Inflammatory macrophage (primary cell): ENCODE measurements around the gene PSKH1.
A peak's percentile ranks its signal among the peaks of the same experiment; 100 is the strongest.

Experiments
- DNase-seq, 2 donors: peaks; one replicate each; pipeline ENCODE4 v3.0.0-alpha.2; 2020 to 2022

Gene PSKH1

DNA sequence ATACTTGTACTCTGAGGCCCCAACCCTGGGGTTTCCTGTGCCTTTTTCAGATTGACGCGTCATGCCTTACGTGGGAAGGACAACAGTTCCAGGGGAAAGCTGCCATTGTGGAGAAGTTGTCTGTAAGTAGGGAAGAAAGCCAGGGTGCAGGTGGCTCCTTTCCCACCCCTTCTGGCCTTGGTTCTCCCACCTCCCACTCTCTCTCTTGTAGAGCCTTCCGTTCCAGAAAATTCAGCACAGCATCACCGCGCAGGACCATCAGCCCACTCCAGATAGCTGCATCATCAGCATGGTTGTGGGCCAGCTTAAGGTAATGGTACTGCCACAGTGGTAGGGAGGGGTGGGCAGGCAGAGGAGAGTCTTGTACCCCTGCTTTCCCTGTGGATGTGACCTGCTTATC is 24.8 kb upstream of the PSKH1 start:
- DNase-seq: no peak

DNA sequence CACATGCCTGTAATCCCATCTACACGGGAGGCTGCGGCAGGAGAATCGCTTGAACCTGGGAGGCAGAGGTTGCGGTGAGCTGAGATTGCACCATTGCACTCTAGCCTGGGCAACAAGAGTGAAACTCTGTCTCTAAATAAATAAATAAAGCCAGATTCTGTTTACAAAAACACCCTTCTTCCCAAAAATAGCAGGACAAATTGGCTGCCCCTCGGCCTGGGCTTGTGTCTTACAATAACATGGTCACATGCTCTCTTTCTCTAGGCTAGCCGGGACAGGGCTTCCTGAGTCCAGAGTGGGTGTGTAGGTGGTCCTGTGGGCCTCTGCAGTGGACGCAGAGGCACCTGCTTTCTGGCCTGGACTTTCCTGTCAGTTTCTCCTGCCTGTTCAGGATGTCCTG is 23.4 kb upstream of the PSKH1 start:
- no peak for DNase-seq

DNA sequence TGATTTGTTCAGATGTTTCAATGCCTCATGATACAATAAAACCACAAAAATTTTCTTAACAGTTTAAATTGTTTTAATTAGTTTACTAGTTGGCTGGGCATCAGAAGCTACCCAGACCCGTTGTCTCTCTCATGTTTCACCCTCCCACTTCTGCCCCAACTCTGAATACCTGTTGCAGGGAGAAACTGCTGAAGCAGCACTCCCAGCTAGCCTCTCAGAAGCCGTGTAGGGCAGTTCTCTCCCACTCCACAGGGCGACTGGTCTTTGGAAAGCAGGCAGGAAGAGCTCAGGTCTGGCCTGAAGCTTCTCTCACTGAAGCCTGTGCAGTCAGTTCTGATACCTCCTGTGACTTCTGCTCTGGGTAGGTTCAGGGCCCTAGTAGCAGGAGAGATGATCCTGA is 21.8 kb upstream of the PSKH1 start:
- no peak for DNase-seq

GRCh38 chr16:67872131-67872630 is 20.9 kb upstream of the PSKH1 start:
- peak in 1 of 2 donors; percentile 2 for DNase-seq

DNA sequence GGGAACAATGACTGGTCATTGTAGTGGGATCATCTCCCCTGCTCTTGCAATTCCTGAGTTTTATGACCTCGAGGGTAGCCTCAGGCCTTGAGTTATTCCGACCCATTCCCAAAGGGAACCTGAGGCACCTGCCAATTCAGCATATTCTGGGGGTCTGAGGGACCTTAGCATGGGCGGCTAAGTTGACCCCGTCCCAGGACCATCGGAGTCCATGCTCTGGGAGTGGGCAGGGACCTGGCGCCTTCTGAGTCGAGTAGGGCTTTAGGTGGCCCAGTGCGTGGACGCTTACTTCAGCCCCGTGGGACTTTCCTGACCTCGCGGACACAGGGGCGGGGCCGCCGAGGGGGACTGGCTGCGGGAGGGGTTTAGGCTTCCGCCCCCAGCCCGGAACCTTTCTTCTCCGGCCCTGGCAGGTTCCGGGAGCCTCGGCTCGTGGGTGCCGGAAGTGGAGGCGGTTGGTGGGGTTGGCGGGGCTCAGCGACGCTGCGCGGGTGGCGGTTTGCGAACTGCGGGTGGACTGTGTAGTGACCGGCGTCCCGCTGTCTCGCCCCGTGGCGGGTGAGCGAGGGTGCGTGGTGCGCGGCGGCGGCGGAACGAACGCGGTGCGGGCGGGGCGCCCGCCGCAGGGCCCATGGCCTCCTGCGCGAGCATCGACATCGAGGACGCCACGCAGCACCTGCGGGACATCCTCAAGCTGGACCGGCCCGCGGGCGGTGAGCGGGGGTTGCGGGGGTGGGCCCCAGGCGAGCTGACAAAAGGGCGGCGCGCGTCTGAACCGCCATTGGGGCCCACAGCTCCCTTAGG is 20.2 kb upstream of the PSKH1 start, which contains the start of gene EDC4:
Gene EDC4, plus strand, starts transcription at position 422 of the 804 bp plus-strand sequence. Its CDS starts 210 bp downstream, at position 632.
- peak; percentile 87 to 88 for DNase-seq

GRCh38 chr16:67873435-67874370 is 19.4 kb upstream of the PSKH1 start:
- DNase-seq: peak in 1 of 2 donors; percentile 5

DNA sequence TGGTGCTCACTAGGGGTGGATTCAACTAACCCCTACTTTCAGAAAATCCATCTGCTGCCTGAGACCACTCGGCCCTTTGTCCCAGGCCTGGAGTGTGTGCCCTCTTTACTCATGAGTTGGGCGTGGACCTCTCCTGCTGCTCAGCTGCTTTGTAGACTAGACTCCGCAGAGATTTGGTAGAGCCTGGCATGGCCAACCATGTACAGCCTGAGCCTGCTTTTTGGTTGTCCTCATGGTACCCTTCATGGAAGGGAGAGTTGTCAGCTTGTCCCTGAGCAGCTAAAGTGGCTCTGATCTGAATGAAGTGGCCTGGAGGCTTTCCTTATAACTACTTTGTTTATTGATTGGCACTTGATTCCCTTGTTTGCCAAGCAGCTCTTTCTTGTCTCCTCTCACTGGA is 18.7 kb upstream of the PSKH1 start:
- no peak for DNase-seq

DNA sequence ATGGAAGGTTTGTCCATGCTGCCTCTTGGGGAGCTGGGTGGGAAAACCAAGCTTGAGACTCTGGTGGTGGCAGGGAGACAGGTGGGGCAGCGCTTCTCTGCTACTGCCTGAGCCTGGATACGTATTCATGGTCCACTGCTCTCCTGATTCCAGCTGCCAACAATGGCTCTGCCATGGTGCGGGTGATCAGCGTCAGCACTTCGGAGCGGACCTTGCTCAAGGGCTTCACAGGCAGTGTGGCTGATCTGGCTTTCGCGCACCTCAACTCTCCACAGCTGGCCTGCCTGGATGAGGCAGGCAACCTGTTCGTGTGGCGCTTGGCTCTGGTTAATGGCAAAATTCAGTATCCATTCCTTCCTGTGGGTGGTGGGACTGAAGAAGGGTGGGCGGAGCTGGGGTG is 16.0 kb upstream of the PSKH1 start:
- no peak for DNase-seq

DNA sequence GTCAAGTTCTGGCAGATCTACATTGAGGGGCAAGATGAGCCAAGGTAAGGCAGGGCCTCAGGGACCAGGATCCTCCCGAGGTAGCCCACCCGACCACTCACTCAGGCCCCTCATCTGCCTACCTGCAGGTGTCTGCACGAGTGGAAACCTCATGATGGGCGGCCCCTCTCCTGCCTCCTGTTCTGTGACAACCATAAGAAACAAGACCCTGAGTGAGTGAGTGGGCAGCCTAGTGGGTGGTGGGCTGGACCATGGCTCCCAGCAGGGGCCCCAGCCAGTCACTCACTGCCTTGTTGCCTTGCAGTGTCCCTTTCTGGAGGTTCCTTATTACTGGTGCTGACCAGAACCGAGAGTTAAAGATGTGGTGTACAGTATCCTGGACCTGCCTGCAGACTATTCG is 14.8 kb upstream of the PSKH1 start:
- no peak for DNase-seq

DNA sequence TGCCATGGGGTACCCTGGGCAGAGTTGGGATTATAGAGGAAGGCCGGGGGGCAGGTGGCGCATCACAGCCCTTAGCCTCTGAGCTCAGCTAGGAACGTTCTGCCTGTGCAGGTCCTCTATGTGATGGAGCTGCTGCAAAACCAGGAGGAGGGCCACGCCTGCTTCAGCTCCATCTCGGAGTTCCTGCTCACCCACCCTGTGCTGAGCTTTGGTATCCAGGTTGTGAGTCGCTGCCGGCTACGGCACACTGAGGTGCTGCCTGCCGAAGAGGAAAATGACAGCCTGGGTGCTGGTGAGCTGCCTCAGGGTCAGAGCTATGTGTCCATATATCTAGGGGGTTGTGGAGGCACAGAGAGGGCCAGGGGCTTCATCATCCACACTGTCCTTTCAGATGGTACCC is 14.2 kb upstream of the PSKH1 start:
- DNase-seq: no peak

DNA sequence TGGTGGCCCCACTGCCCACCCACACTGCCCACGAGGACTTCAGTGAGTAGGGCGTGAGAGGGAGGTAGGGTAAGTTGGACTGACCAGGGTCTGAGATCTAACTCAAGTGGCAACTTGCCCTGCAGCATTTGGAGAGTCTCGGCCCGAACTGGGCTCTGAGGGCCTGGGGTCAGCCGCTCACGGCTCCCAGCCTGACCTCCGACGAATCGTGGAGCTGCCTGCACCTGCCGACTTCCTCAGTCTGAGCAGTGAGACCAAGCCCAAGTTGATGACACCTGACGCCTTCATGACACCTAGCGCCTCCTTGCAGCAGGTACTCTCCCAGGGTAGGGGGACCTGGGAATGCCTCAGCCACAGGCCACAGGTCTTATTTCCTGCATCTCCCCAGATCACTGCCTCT is 13.6 kb upstream of the PSKH1 start:
- no peak for DNase-seq

DNA sequence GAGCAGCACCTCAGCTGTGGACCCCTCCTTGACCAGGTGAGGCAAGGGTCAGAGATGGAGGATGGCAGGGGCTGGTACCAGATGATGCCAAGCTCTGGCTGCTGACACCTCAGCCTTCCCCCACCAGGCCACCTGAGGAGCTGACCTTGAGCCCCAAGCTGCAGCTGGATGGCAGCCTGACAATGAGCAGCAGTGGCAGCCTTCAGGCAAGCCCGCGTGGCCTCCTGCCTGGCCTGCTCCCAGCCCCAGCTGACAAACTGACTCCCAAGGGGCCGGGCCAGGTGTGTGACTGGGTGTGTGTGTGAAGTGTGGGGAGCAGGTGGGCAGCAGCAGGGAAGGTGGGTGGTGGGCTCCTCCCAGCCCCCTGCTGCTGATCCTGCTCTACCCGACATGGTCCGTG is 13.1 kb upstream of the PSKH1 start:
- DNase-seq: no peak

- no peak for DNase-seq
Observed at GRCh38 chr16:67880584-67880983, 12.5 kb upstream of the PSKH1 start.

DNA sequence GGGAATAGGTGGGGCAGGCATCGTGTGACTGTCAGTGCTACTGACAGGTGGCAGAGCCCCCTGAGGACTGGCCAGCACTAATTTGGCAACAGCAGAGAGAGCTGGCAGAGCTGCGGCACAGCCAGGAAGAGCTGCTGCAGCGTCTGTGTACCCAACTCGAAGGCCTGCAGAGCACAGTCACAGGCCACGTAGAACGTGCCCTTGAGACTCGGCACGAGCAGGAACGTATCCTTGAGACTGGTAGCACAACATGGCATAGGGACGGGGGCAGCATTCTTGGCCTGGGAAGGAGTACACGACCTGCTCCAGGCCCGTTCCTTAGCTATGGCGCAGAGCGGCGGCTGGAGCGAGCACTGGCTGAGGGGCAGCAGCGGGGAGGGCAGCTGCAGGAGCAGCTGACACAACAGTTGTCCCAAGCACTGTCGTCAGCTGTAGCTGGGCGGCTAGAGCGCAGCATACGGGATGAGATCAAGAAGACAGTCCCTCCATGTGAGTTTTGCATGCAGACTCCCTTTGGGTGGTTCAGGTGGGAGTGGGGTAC is 11.4 kb upstream of the PSKH1 start:
- no peak for DNase-seq

DNA sequence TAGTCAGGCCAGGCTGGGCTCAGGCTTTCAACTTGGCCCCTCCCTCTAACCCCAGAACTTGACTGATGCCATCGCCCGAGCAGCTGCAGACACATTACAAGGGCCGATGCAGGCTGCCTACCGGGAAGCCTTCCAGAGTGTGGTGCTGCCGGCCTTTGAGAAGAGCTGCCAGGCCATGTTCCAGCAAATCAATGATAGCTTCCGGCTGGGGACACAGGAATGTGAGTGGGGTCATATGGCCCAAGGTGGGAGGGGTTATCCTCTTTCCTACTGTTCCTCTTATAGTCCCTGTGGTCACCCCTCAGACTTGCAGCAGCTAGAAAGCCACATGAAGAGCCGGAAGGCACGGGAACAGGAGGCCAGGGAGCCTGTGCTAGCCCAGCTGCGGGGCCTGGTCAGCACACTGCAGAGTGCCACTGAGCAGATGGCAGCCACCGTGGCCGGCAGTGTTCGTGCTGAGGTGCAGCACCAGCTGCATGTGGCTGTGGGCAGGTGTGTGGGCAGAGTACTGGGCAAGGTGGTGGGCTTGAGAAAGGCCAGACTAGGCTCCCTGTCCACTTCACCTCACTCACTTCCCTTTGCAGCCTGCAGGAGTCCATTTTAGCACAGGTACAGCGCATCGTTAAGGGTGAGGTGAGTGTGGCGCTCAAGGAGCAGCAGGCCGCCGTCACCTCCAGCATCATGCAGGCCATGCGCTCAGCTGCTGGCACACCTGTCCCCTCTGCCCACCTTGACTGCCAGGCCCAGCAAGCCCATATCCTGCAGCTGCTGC is 10.5 kb upstream of the PSKH1 start:
- DNase-seq: no peak

DNA sequence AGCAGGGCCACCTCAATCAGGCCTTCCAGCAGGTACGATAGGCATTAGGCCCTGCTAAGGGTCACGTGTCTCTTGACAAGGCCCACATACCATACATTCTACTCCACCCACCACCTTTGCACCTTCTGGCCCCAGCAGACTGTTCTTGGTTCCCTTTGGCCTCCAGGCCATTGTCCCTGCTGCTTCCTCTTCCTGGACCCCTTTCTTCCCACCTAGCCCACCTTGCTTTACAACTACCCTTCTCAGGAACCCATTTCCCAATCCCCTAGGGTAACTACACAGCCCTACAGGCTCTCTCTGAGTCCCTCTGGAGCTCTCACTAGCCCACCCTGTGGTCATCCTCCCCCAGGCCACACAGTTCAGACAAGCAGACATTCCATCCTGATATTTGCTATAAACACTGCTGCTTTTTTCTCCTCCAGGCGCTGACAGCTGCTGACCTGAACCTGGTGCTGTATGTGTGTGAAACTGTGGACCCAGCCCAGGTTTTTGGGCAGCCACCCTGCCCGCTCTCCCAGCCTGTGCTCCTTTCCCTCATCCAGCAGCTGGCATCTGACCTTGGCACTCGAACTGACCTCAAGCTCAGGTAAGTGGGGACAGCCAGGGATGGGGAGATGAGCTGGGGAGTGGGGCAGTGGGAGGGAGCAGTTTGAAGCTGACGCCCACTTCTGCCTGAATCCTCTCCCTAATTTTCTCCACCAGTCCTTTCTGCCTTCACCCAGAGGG is 9.7 kb upstream of the PSKH1 start:
- DNase-seq: no peak

DNA sequence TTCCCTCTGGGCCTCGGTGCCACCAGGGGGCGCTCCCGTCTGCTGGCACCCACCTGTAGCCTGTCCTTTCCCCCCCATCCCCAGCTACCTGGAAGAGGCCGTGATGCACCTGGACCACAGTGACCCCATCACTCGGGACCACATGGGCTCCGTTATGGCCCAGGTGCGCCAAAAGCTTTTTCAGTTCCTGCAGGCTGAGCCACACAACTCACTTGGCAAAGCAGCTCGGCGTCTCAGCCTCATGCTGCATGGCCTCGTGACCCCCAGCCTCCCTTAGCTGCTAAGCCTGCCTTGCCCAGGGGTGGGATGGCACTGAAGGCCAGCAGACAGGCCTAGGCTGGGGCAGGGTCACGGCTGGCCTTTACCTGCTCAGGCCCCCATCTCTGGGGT is 9.2 kb upstream of the PSKH1 start:
- DNase-seq: peak in 1 of 2 donors; percentile 35

GRCh38 chr16:67884684-67885083 is 8.4 kb upstream of the PSKH1 start, which contains the start of gene NRN1L:
NRN1L (plus strand) TSS chr16:67884885; CDS start chr16:67884904, 19 bp downstream.
- DNase-seq: no peak

DNA sequence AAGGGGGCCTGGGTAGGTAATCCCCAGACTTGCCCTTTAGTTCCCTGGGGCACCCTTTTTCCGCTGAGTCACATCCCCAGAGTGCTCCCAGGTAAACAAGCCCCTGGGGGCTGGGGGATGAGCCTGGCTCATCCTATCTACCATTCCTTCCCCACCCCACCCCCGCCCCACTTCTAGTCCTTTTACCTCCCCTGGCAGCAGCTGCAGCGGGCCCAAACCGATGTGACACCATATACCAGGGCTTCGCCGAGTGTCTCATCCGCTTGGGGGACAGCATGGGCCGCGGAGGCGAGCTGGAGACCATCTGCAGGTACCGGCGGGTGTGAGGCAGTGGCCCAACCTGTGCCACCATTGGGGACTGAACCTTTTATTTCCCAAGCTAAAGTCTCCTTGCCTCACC is 7.5 kb upstream of the PSKH1 start:
- no peak for DNase-seq

DNA sequence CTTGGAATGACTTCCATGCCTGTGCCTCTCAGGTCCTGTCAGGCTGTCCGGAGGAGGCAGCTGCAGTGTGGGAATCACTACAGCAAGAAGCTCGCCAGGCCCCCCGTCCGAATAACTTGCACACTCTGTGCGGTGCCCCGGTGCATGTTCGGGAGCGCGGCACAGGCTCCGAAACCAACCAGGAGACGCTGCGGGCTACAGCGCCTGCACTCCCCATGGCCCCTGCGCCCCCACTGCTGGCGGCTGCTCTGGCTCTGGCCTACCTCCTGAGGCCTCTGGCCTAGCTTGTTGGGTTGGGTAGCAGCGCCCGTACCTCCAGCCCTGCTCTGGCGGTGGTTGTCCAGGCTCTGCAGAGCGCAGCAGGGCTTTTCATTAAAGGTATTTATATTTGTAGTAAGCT is 7.1 kb upstream of the PSKH1 start:
- no peak for DNase-seq

DNA sequence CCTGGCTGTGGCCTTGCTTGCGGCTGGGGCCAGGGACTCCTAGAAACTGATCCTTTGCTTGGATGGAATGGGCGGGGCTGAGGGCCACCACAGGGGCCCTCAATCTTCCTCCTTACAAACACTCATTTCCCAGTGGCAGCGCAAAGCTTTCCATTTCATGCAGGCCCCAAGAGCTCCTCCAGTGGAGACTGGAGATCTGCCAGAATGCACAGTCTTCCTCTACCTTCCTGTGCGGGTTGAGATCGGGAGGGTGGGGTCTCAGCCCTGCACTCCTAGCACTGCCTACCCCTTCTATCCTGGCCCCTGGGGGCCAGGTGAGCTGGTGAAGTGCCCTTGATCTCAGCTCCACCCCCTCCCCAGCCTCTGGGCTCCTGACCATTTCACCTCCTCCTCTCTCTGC is 6.7 kb upstream of the PSKH1 start:
- no peak for DNase-seq

- DNase-seq: no peak
Observed at GRCh38 chr16:67888331-67888730, 4.7 kb upstream of the PSKH1 start.
